Smooth muscle cell (in vitro differentiated cells): ENCODE measurements around the gene THEMIS. TPM values are rescaled to one million over a fixed set of nuclear protein-coding genes. Genes with fewer than 3 reads are reported as not detected.
A peak's percentile ranks its signal among the peaks of the same experiment; 100 is the strongest.

ENCODE experiments used
- DNase-seq: peaks from one replicate; lab custom pipeline; 2025; ENCODE audit not compliant: unreplicated experiment; lab: John Stamatoyannopoulos, UW
- H2AFZ ChIP-seq: fragments of 200-600 bp; sonication (generic); 2 replicates; pipeline ENCODE4 v1.6.0; 2016; ENCODE audit warnings: antibody characterized with exemption, low read depth, mild to moderate bottlenecking
- H3F3A ChIP-seq: fragments of 200-600 bp; sonication (generic); 2 replicates; pipeline ENCODE4 v1.6.0; 2017; ENCODE audit warnings: antibody characterized with exemption, low read depth
- H3K27ac ChIP-seq: fragments of 200-600 bp; sonication (generic); 2 replicates; pipeline ENCODE4 v1.5.1; 2016; ENCODE audit warnings: low read depth, mild to moderate bottlenecking
- H3K27me3 ChIP-seq: fragments of 200-600 bp; sonication (generic); 2 replicates; pipeline ENCODE4 v1.6.1; 2016; ENCODE audit warnings: low read depth, mild to moderate bottlenecking
- H3K36me3 ChIP-seq: fragments of 200-600 bp; sonication (generic); 2 replicates; pipeline ENCODE4 v1.5.1; 2016; ENCODE audit warnings: low read depth
- H3K4me1 ChIP-seq: fragments of 200-600 bp; sonication (generic); 2 replicates; pipeline ENCODE4 v1.5.1; 2016; ENCODE audit warnings: low read depth
- H3K4me2 ChIP-seq: fragments of 200-600 bp; sonication (generic); 2 replicates; pipeline ENCODE4 v1.6.0; 2016; ENCODE audit warnings: mild to moderate bottlenecking
- H3K4me3 ChIP-seq: fragments of 200-600 bp; sonication (generic); 2 replicates; pipeline ENCODE4 v1.5.1; 2016; ENCODE audit warnings: mild to moderate bottlenecking
- H3K79me2 ChIP-seq: fragments of 200-600 bp; sonication (generic); 2 replicates; pipeline ENCODE4 v1.6.0; 2016; ENCODE audit warnings: low read depth, mild to moderate bottlenecking
- H3K9ac ChIP-seq: fragments of 200-600 bp; sonication (generic); 2 replicates; pipeline ENCODE4 v1.6.0; 2016; ENCODE audit warnings: low read depth
- H3K9me3 ChIP-seq: fragments of 200-600 bp; sonication (generic); replicated peaks from 2 replicates; pipeline ENCODE4 v1.5.1; 2016; ENCODE audit warnings: low read depth
- H4K20me1 ChIP-seq: fragments of 200-600 bp; sonication (generic); 2 replicates; pipeline ENCODE4 v1.6.0; 2016; ENCODE audit warnings: low read depth
- CTCF ChIP-seq: fragments of 200-600 bp; sonication (generic); IDR thresholded peaks from 2 replicates; pipeline ENCODE4 v1.5.1; 2017; ENCODE audit warnings: borderline replicate concordance, mild to moderate bottlenecking, antibody characterized with exemption; ENCODE audit not compliant: insufficient read depth, poor library complexity, severe bottlenecking
- WGBS: methylation state at CpG from one replicate; pipeline ENCODE4 v1.1.7; 2016; ENCODE audit warnings: low lambda C conversion rate; 5-methylcytosine and 5-hydroxymethylcytosine counted together
- polyA plus RNA-seq: library from polyadenylated mRNA; unstranded; fragments of >200 nt; fragmentation: Nextera tagmentation; extraction: Ambion mirVana; gene quantifications from 2 replicates; pipeline ENCODE4 v1.2.1, GENCODE V29; 2016
- total RNA-seq: library from RNA; depleted of rRNA; stranded (reverse); fragments of >200 nt; gene quantifications from 2 replicates; pipeline ENCODE4 v1.2.3, GENCODE V29; 2014

The THEMIS gene
- total and polyA plus RNA-seq, 2 experiments from 2014 or later, result not detected

DNA sequence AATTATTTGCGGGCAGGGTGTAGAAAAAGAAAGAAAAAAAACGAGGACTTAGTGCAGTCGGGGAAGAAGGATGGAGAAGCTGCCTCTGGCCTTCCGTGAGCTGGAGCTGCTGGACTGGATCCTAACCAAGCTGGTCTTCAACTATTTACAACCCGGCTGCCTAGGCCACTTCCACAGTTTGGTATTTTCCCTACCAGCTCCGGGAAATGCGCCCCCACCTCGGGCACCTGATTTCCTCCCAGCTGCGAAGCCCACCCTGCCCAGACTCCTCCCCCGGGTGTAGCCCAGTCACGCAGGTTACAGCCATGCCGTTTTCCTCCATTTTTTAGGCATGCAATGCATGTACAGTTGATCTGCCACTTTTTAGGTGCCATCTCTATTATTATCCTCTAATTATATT lies 21.2 kb downstream of the THEMIS start:
- DNase-seq, result no peak
- Histone ChIP-seq H3K4me3 (peak overlapping the region; percentile 40), H2AFZ (peak overlapping the region; percentile 37)

DNA sequence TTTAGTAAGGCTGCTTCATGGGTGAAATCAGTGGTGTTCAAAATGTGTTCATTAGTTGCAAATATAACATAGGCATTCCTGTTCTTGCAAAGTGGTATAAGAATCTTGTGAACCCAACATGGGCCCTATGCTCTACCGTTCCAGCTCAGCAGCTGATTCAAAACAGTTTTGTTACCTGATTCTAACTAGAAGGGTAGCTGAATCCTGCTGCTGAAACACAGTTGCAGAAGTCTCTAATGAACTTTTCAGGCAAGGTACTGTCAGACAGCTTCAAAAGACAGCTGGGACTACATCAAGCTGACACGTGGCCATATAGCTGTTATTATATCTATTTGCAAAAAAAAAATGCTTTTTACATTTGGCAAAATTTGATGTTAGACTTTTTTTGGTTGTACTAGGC lies 22.7 kb downstream of the THEMIS start:
- DNase-seq, result no peak
- WGBS, result 85% methylated on average over 2 of the region's 2 CpGs
- no peak for TF ChIP-seq CTCF

More for the DNA sequence above, 21.2 kb downstream of the THEMIS start:
- no peaks in the 10 kb centered on the region for H3K79me2 ChIP-seq
- peak overlapping the region; percentile 76 for H3K4me2 ChIP-seq
- H3K9me3 ChIP-seq, result no peaks in the 10 kb centered on the region
- WGBS, result 25% methylated on average over 12 of the region's 12 CpGs
- H3K36me3 ChIP-seq, result no peaks in the 10 kb centered on the region
- no peaks in the 10 kb centered on the region for H4K20me1 ChIP-seq
- no peak for TF ChIP-seq CTCF
- no peak overlapping the region for H3K9ac ChIP-seq
- H3K27me3 ChIP-seq, result no peaks in the 10 kb centered on the region
- no peaks in the 10 kb centered on the region for H3K4me1 ChIP-seq
- H3F3A ChIP-seq, result no peaks in the 10 kb centered on the region
- no peak overlapping the region for H3K27ac ChIP-seq

GRCh38 chr6:127877231-127877630 lies 23.6 kb downstream of the THEMIS start:
- no peaks in the 10 kb centered on the region for H3K4me1 ChIP-seq
- H4K20me1 ChIP-seq, result no peaks in the 10 kb centered on the region
- no peaks in the 10 kb centered on the region for H3K79me2 ChIP-seq
- no peak overlapping the region for H2AFZ ChIP-seq
- TF ChIP-seq CTCF, result no peak
- H3K27me3 ChIP-seq, result no peaks in the 10 kb centered on the region
- H3F3A ChIP-seq, result no peaks in the 10 kb centered on the region
- WGBS, result 89% methylated on average over 3 of the region's 3 CpGs
- H3K4me3 ChIP-seq, result no peak overlapping the region
- no peaks in the 10 kb centered on the region for H3K36me3 ChIP-seq
- no peak overlapping the region for H3K4me2 ChIP-seq
- no peak overlapping the region for H3K27ac ChIP-seq
- no peak for DNase-seq
- H3K9me3 ChIP-seq, result no peaks in the 10 kb centered on the region
- H3K9ac ChIP-seq, result no peak overlapping the region

More for the DNA sequence above, 22.7 kb downstream of the THEMIS start:
- Histone ChIP-seq H3K9me3 (no peaks in the 10 kb centered on the region), H3K79me2 (no peaks in the 10 kb centered on the region), H3K27me3 (no peaks in the 10 kb centered on the region), H3K36me3 (no peaks in the 10 kb centered on the region), H4K20me1 (no peaks in the 10 kb centered on the region), H3K9ac (no peak overlapping the region), H3K4me3 (no peak overlapping the region), H3K27ac (no peak overlapping the region), H3K4me2 (no peak overlapping the region), H3K4me1 (no peaks in the 10 kb centered on the region), H2AFZ (no peak overlapping the region), H3F3A (no peaks in the 10 kb centered on the region)

DNA sequence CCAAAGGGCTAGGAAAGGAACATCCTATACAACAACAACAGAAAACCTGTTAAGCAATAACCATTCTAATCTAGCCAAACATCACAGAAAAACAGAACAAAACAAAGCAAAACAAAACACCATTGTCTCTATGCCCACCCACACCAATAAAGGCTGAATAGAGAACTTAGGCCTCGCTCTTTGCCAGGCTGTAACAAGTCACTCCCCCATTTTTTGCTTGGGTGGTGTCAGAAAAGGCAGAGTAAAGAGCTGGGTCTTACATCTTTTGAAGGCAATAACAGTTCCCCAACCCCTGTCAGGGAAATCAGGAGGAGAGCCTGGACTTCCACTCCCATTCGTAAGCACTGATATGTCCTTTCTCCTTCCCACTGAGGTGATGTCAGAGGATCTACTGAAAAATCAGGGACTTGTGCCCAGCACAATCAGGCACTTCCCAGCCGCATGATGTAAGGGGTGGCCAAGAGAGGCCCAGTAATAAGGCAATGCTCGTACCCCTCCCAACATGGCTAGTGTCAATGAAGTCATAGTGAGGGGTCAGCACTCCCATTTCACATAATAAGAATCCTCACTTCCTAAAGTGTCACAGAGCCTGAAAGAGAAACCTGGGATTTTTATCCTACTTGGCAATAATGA lies 31.0 kb downstream of the THEMIS start:
- Histone ChIP-seq H3K4me3 (no peak overlapping the region), H4K20me1 (no peaks in the 10 kb centered on the region), H3F3A (no peaks in the 10 kb centered on the region), H3K4me1 (no peaks in the 10 kb centered on the region), H2AFZ (no peak overlapping the region), H3K79me2 (no peaks in the 10 kb centered on the region), H3K9ac (no peak overlapping the region), H3K9me3 (no peaks in the 10 kb centered on the region), H3K27ac (no peak overlapping the region), H3K27me3 (no peaks in the 10 kb centered on the region), H3K36me3 (no peaks in the 10 kb centered on the region), H3K4me2 (no peak overlapping the region)
- no peak for DNase-seq
- no peak for TF ChIP-seq CTCF
- WGBS, result 92% methylated on average over 4 of the region's 4 CpGs
